HG03439 (cell line): ENCODE measurements around the gene MAP3K10.
"Not testable (repeated sequence)": the region's sequence is repeated elsewhere in the genome, so short reads cannot be mapped to it uniquely, and the experiment has no call there.

Source experiments
- ATAC-seq: cut with Tn5 transposase; IDR thresholded peaks from one replicate; pipeline ENCODE4 v1.9.1; 2021; ENCODE audit warnings: mild to moderate bottlenecking, moderate library complexity; ENCODE audit not compliant: unreplicated experiment

MAP3K10 gene

GRCh38 chr19:40216013-40216776 lies 25.0 kb downstream of the MAP3K10 start:
- no peak for ATAC-seq

- ATAC-seq = no peak
These were observed 25.5 kb downstream of the MAP3K10 start for GRCh38 chr19:40216777-40217026.

- ATAC-seq = no peak
These were observed 26.0 kb downstream of the MAP3K10 start for GRCh38 chr19:40217027-40217810.

- no peak for ATAC-seq
These were observed 27.0 kb downstream of the MAP3K10 start, which contains the start of gene TTC9B for GRCh38 chr19:40217934-40218890. Gene TTC9B, minus strand, starts transcription at chr19:40218384. Its CDS starts 3 bp downstream, at chr19:40218381.

GRCh38 chr19:40219029-40219428 lies 27.8 kb downstream of the MAP3K10 start:
- ATAC-seq = not testable (repeated sequence)

- ATAC-seq = no peak
These were observed 28.6 kb downstream of the MAP3K10 start for GRCh38 chr19:40219721-40220276.

- ATAC-seq = no peak
These were observed 29.4 kb downstream of the MAP3K10 start for GRCh38 chr19:40220674-40221073.

GRCh38 chr19:40221858-40222619 lies 30.8 kb downstream of the MAP3K10 start:
- ATAC-seq = no peak

- no peak for ATAC-seq
These were observed 32.1 kb downstream of the MAP3K10 start for GRCh38 chr19:40223135-40223822.

- no peak for ATAC-seq
These were observed 33.3 kb downstream of the MAP3K10 start for GRCh38 chr19:40224342-40225150.

GRCh38 chr19:40225440-40226305 lies 34.4 kb downstream of the MAP3K10 start:
- no peak for ATAC-seq

- no peak for ATAC-seq
These were observed 37.1 kb downstream of the MAP3K10 start for GRCh38 chr19:40228346-40228745.

GRCh38 chr19:40228863-40229262 lies 37.6 kb downstream of the MAP3K10 start:
- ATAC-seq = no peak

GRCh38 chr19:40229484-40229883 lies 38.3 kb downstream of the MAP3K10 start:
- no peak for ATAC-seq

GRCh38 chr19:40229926-40230417 lies 38.7 kb downstream of the MAP3K10 start:
- ATAC-seq = no peak

GRCh38 chr19:40231057-40231456 lies 39.8 kb downstream of the MAP3K10 start:
- no peak for ATAC-seq

- ATAC-seq = no peak
These were observed 40.6 kb downstream of the MAP3K10 start for GRCh38 chr19:40231544-40232424.
